Liver (tissue), 3 donors: ENCODE measurements around the gene PCNP.

Experiments
- CTCF ChIP-seq: fragments of 150-350 bp; IDR thresholded peaks from 2 replicates; pipeline ENCODE4 v1.5.1; 2017; ENCODE audit warnings: improper control_type of control experiment, low read depth, low read length; ENCODE audit not compliant: missing input control
- GABPA ChIP-seq, 2 donors: IDR thresholded peaks in 1 of 2; conservative IDR thresholded peaks in 1 of 2; 2 replicates each; pipeline ENCODE4 v1.6.1; 2016; ENCODE audit warnings: antibody characterized with exemption in 2 of 2, mild to moderate bottlenecking in 1 of 2, moderate library complexity in 1 of 2
- HNF4A ChIP-seq, 2 donors: conservative IDR thresholded peaks; 2 replicates each; pipeline ENCODE4 v1.6.1; 2016; ENCODE audit warnings: antibody characterized with exemption in 2 of 2, mild to moderate bottlenecking in 2 of 2
- YY1 ChIP-seq: IDR thresholded peaks from 2 replicates; pipeline ENCODE4 v1.6.1; 2016; ENCODE audit warnings: antibody characterized with exemption, mild to moderate bottlenecking
- TF ChIP-seq, protein P1 (sequence below): IDR thresholded peaks from 2 replicates; pipeline ENCODE4 v1.6.1; 2016; ENCODE audit warnings: antibody characterized with exemption
- donor health status: healthy.
- donor health status: healthy.

DNA sequence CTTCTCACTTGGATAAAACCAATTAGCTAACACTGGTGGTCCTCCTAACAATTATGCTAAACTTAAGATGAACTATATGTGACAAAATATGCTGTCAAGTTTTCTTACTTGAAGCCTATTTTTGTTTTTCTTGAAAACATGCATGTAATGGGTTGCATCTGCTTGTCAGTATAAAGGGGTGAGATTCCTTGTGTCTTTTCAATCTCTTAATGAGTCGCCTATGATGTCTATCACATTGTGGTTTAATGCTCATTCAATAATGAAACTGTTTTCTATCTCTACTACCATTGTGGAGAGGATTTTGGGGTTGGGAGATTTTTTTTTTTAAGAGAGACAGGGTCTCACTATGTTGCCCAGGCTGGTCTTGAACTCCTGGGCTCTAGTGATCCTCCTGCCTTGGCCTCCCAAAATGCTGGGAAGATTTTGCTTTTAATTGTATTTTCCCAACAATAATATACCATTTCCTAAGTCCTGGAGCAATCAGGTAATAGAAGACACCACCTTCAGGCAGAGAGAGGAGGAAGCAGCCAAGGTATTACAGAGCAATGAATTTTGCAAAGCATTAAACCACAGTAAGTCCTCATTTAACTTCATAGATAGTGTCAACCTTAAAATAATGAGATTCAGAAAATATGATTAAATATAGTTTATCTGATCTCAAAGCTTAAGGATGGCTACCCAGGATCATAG, 29.7 kb upstream of the PCNP start:
- TF ChIP-seq CTCF (peak; percentile 4), HNF4A (conservative IDR thresholded peaks at IDR 0.05) (no peak), YY1 (no peak), GABPA (IDR thresholded peaks at IDR 0.05 in 1 of 2, conservative IDR thresholded peaks at IDR 0.05 in 1 of 2) (no peak)
- TF ChIP-seq, protein P1, sequence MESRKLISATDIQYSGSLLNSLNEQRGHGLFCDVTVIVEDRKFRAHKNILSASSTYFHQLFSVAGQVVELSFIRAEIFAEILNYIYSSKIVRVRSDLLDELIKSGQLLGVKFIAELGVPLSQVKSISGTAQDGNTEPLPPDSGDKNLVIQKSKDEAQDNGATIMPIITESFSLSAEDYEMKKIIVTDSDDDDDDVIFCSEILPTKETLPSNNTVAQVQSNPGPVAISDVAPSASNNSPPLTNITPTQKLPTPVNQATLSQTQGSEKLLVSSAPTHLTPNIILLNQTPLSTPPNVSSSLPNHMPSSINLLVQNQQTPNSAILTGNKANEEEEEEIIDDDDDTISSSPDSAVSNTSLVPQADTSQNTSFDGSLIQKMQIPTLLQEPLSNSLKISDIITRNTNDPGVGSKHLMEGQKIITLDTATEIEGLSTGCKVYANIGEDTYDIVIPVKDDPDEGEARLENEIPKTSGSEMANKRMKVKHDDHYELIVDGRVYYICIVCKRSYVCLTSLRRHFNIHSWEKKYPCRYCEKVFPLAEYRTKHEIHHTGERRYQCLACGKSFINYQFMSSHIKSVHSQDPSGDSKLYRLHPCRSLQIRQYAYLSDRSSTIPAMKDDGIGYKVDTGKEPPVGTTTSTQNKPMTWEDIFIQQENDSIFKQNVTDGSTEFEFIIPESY, result no peak
